Stimulated activated naive CD4-positive, alpha-beta T cell treated with Interleukin-2 at 50 U/mL for 16 hours (primary cell): ENCODE measurements around the gene ERICH6.

Experiments
- DNase-seq: peaks from one replicate; lab custom pipeline; 2025; lab: John Stamatoyannopoulos, UW

Gene ERICH6

GRCh38 chr3:150736903-150737832 lies 33.4 kb upstream of the ERICH6 start:
- no peak for DNase-seq

- no peak for DNase-seq
Observed at GRCh38 chr3:150736316-150736719, 32.6 kb upstream of the ERICH6 start.

DNA sequence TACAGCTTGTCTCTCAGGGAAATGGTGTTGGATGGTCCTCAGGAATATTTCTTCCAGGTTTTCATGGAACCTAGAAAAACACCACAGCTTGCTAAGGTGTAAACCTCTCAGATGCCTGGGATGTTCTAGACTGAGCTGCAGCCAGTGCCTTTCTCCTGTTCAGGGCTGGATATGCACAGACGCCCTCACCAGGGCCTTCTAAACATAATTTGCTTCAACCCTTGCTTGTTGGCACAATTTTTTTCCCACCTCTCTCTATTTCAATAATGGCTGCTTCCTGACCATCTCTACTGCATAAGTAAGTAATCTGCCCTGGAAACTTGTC lies 31.0 kb upstream of the ERICH6 start:
- no peak for DNase-seq

DNA sequence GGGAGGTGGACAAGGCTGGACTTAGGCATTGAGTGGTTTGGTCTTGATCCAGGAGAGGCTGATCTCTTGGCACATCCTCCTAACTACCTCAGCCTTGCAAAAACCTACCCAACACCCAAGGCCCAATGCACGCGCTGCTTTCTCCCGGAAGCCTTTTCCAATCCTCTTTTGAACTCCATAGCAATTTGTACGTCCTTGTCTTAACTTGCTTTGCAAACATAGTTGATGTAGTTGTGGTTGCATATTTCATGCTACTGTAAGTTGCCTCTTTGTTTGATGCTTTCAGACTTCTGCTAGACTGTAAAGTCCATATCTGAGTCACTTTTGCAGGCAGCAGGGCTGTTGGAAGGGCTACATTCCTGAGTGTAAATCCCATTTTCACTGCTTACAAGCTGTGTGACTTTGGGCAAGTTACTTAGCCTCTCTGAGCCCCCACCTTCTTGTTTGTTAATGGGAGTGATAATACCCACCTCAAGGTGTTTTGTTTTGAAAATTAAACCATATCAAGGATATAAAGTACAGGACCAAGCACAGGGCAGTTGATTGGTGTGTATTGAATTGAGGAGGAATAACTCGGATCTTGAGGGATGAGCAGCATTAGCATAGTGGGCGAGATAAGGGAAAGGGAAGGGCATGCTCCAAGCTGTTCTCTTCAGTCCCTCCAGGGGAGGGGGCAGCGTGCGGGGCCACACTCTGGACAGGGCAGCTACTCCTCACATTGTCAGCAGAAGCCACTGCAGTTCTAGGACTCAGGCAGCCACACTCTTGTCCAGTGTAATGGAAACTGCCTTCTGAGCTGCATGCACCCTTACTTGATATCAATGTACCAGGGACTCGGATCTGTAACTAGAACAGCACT lies 30.4 kb upstream of the ERICH6 start:
- no peak for DNase-seq

DNA sequence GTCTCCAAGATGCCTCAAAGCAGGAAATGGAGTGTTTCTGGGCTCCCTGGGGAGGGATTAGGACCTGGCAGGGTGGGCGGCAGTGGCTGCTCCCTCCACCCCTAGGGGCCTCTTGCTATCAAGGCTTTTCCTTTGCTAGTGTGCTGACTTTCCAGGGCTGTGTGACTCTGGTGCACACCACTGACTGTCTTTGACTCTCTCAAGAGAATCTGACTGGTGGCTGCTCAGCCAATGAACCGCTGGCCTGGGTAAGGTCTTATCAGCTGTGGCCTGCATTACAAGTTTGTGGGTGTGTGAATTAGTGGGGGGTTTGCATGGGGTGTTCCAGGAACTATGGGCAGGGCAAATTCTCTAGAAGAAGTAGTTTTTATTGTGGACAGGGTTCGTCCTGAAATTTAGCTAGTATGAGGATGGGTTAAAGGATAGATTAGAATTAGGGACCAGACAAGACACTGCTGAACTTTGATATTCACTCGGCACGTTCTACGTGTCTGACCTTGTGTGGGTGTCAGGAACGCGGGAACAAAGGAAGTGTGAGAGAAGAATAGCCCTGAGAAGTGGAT lies 29.7 kb upstream of the ERICH6 start:
- DNase-seq = no peak

DNA sequence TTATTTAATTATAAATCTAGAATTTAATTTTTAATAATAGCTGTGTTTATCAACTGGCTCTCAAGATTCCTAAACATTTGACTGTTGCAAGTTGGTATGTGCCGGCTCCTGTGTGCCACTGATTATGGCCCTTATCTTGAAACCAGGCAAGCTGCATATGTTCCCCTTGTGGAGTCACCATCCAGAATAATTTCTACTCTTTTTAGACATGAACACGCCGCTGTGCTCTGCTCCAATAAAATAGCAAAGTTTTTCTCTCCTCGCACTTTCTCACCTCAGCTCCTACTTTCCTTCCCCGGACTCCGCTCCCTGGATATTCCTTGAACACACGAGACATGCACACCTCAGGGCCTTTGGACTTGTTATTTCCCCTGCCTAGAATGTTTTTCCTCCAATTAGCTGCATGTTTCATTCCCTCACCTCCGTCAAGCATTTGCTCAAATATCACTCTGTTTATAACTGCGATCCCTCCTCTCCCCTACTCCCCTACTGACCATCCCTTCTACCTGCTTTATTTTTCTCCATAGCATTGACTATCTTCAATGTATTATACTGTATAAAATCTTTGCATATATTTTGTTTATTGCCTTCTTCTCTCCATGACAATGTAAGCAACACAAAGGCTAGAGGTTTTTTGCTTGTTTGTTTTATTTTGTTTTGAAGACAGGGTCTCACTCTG lies 26.1 kb upstream of the ERICH6 start:
- DNase-seq = no peak

GRCh38 chr3:150727653-150728502 lies 24.2 kb upstream of the ERICH6 start:
- no peak for DNase-seq

DNA sequence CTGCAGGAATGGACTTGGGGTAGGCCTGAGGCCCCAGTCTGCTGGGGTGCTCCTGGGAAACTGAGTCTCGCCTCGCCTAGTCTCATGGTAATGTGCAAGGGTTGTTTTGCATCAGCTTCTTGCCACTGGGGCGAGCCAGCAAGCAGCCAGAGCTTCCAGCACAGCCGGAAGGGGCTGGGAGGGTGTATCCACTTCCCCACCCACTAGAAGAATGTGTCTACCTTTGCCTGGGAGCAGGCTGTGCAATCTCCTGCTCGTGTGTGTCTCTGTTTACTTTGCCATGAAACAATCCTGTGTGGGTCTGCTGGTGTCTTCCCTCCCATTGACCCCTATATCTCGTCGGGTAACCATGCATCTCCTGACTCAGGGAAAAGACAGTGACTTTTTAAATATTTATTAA lies 21.8 kb upstream of the ERICH6 start:
- DNase-seq = no peak

GRCh38 chr3:150723946-150724345 lies 20.2 kb upstream of the ERICH6 start:
- no peak for DNase-seq

GRCh38 chr3:150722267-150722666 lies 18.5 kb upstream of the ERICH6 start:
- no peak for DNase-seq

DNA sequence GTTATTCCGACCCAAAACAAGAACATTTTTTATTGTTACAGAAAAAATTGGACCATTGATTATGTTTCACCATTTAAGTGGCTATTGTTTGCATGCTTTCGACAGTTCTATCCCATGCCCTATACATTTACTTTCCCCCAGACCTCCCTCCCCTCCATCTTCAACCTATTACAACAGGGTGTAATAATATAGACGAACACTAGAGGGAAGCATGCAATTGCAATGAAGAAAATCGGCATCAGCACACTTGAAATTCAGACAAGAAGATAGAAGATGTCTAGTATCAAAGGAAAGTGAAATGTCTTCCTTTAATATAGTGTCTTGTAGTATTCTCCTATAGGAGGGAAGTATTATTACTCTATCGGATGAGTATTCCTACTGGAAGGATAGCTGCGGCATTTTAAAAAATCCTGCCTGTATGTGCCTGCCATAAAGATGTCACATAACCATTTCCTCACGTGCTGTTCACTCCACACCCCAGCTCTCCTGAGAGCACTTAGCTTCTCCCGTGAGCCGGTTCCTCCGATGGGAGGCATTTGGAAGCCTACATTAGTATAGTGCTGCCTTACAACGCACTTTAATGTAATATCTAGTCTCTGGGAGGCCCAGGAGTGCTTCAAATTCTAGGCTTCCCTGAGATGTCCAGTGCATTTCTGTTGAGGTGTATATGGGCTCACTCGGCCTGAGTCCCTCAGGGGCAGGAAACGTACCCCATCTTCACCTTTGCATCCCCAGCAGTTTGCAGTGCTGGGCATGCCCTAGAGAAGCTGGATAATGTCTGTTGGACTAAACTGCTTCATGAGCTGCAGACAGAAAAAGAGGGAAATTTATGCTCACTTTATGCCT lies 17.8 kb upstream of the ERICH6 start:
- no peak for DNase-seq

GRCh38 chr3:150720444-150720843 lies 16.7 kb upstream of the ERICH6 start:
- DNase-seq = no peak

DNA sequence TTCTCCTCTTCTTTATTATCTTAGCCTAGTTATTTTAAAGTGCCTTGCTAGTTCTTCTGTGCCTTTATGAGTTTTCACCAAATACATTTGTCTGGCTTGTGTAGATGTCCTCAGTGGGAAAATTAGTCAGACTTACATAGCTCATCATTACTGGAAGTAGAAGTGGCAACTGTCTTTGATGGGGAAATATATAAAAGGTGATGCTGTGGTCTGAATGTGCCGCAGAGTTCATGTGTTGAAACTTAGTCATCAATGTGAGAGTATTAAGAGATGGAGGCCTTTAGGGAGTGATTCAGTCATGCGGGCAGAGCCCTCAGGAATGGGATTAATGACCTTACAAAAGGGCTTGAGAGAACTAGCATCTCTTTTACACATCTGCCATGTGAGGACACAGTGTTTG lies 6.4 kb upstream of the ERICH6 start:
- no peak for DNase-seq

DNA sequence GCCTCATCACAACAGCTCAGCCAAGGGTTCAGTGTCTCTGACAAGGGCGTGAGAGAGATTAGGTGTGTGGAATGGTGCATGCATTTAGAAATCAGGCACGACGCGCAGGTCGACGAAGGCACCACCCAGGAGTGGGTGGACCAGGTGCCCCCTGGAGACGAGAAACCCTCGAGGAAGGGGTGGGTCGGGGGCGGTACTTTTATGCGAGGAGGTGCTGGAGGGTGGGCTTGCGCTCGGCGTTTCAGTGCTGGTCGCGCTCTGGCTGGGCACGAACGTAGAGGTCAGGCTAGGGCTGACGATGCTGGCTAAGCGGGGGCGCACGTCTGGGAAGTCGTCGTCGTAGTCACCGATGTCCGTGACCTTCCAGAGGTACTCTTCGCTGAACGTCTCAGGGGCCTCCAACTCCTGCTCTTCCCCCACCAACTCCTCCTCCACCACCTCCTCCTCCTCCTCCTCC lies 393 bp downstream of the ERICH6 start:
- DNase-seq = no peak

- no peak for DNase-seq
Observed at GRCh38 chr3:150699068-150699639, 4.6 kb downstream of the ERICH6 start.

DNA sequence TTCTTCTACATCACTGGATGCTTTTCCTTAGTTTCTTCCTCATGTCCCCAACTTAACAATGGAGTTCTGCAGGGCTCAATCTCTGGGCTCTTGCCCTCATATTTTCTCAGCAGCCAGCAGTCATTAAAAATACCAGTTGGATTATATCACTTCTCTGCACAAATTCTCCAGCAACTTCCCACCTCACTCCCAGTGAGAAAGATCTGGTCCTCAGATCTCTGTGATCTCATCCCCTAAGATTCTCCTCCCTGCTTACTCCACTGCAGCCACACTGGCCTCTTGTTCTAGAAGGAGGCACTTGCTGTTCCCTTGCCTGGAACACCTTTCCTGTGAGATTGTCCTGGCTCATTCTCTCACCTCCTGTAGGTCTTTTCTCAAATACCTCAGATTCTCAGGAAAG lies 6.1 kb downstream of the ERICH6 start:
- no peak for DNase-seq

GRCh38 chr3:150691414-150692040 lies 12.2 kb downstream of the ERICH6 start:
- DNase-seq = no peak

- no peak for DNase-seq
Observed at GRCh38 chr3:150687613-150688012, 16.1 kb downstream of the ERICH6 start.

DNA sequence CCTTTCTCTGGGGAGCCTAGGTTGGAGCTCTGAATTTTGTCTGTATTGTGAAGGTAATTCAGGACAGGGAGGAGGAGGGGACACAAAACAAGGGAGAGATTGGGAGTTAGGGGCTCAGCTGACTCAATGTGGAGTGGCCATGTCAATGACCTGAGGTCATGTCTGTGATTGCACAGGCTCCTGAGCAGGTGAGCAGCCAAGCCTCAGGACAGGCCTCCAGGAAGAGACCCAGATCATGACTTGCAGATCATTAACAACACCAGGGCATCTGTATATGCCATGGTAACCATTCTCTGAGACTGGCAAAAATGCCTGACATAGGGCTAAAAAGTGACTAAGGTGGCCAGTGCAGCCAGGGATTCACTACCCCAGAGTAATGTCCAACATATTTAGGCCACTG lies 20.9 kb downstream of the ERICH6 start:
- no peak for DNase-seq
